Thyroid gland (tissue), 4 donors: ENCODE results near the gene NPS. TPM values are rescaled to one million over a fixed set of nuclear protein-coding genes. Genes with fewer than 3 reads are reported as not detected.

Experiments
- DNase-seq, 2 donors: peaks; one replicate each; pipeline ENCODE4 v3.0.0-alpha.2; 2019
- H3K27ac ChIP-seq, 3 donors: fragments of 200-600 bp; sonication (generic); 1 replicate in 2 of 3; 2 replicates in 1 of 3; pipeline ENCODE4 v1.5.1; 2016 to 2019; ENCODE audit warnings: mild to moderate bottlenecking in 1 of 3, moderate library complexity in 1 of 3
- H3K27me3 ChIP-seq: fragments of 200-600 bp; sonication (generic); one replicate; pipeline ENCODE4 v1.5.1; 2019
- H3K36me3 ChIP-seq, 2 donors: fragments of 200-600 bp; sonication (generic); one replicate each; pipeline ENCODE4 v1.5.1; 2016 to 2019
- H3K4me1 ChIP-seq, 2 donors: fragments of 200-600 bp; sonication (generic); one replicate each; pipeline ENCODE4 v1.5.1; 2017 to 2019
- H3K4me3 ChIP-seq, 3 donors: fragments of 200-600 bp; sonication (generic); replicated peaks in 1 of 3; 1 replicate in 2 of 3; 2 replicates in 1 of 3; pipeline ENCODE4 v1.5.1; 2016; ENCODE audit warnings: mild to moderate bottlenecking in 1 of 3
- H3K9me3 ChIP-seq: fragments of 200-600 bp; sonication (generic); one replicate; pipeline ENCODE4 v1.5.1; 2017
- CTCF ChIP-seq, 6 experiments: fragments of 200-600 bp in 3 of 6; fragments of 450-650 bp in 3 of 6; sonication (generic) in 3 of 6; IDR thresholded peaks; one replicate each; pipeline ENCODE4 v1.5.1; 2016 to 2019; ENCODE audit warnings: antibody characterized with exemption in 6 of 6, mild to moderate bottlenecking in 2 of 6, inconsistent platforms in 1 of 6, moderate library complexity in 1 of 6
- WGBS, 2 donors: methylation state at CpG; one replicate each; pipeline ENCODE4 v1.1.5; 2017; 5-methylcytosine and 5-hydroxymethylcytosine counted together
- intact Hi-C: fragments of 100-400 bp; cut with DNase I; formaldehyde crosslinking; loops from one replicate; pipeline ENCODE4 v1.15.1; 2023
- total RNA-seq, 4 donors: library from RNA; depleted of rRNA; stranded (reverse); fragments of >200 nt; gene quantifications; one replicate each; pipeline ENCODE4 v1.2.3, GENCODE V29; 2016

NPS gene
- total RNA-seq, 4 donors from 2014 or later = not detected

GRCh38 chr10:127600479-127600878 is 51.4 kb downstream of the NPS start:
- Histone ChIP-seq H3K27me3 (no peaks in the 10 kb centered on the region), H3K4me3 (no peak overlapping the region), H3K27ac (no peak overlapping the region), H3K9me3 (no peaks in the 10 kb centered on the region), H3K4me1 (no peaks in the 10 kb centered on the region), H3K36me3 (no peaks in the 10 kb centered on the region)
- no peak for DNase-seq
- intact Hi-C loops = no loop called here
- no peak for TF ChIP-seq CTCF (IDR thresholded peaks at IDR 0.05)
- 28 to 29% methylated on average over 11 of the region's 11 CpGs for WGBS, 2 donors

Other genes with a start within 250 kb of the NPS start
- under 1 TPM in 1 of 4 donors, not detected in 3; 0.15 TPM for gene FOXI2, start 187.9 kb downstream of the NPS start, total RNA-seq